Ovary (tissue), 3 donors: Measurements from ENCODE around the gene PPP1R14C.

Experiments
- EP300 ChIP-seq: sonication (generic); formaldehyde crosslinking; IDR thresholded peaks from one replicate; pipeline ENCODE4 v1.6.1; 2017; ENCODE audit warnings: antibody characterized with exemption
- POLR2A ChIP-seq: fragments of 450-650 bp; IDR thresholded peaks from one replicate; pipeline ENCODE4 v1.6.1; 2017; ENCODE audit warnings: antibody characterized with exemption, mild to moderate bottlenecking, moderate library complexity
- TF ChIP-seq, protein P1 (sequence below), 3 donors: fragments of 450-650 bp in 2 of 3; fragments of 200-600 bp in 1 of 3; IDR thresholded peaks; one replicate each; pipeline versions ENCODE4 v1.5.1 to v1.8.0; 2016 to 2022; ENCODE audit warnings: antibody characterized with exemption in 3 of 3, mild to moderate bottlenecking in 1 of 3
- donor health status: DM: no; HTN: no; CAD: no.

GRCh38 chr6:150143516-150144293 is 861 bp downstream of the PPP1R14C start:
- TF ChIP-seq, protein P1, sequence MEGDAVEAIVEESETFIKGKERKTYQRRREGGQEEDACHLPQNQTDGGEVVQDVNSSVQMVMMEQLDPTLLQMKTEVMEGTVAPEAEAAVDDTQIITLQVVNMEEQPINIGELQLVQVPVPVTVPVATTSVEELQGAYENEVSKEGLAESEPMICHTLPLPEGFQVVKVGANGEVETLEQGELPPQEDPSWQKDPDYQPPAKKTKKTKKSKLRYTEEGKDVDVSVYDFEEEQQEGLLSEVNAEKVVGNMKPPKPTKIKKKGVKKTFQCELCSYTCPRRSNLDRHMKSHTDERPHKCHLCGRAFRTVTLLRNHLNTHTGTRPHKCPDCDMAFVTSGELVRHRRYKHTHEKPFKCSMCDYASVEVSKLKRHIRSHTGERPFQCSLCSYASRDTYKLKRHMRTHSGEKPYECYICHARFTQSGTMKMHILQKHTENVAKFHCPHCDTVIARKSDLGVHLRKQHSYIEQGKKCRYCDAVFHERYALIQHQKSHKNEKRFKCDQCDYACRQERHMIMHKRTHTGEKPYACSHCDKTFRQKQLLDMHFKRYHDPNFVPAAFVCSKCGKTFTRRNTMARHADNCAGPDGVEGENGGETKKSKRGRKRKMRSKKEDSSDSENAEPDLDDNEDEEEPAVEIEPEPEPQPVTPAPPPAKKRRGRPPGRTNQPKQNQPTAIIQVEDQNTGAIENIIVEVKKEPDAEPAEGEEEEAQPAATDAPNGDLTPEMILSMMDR (IDR thresholded peaks at IDR 0.05) = no peak
- no peak for TF ChIP-seq POLR2A
- TF ChIP-seq EP300 = no peak
